Astrocyte of the hippocampus (primary cell): ENCODE data around the gene CTNNA3.

ENCODE experiments used
- DNase-seq: peaks from one replicate; pipeline ENCODE4 v3.0.0; 2011; ENCODE audit warnings: low read depth, low spot score

The CTNNA3 gene

DNA sequence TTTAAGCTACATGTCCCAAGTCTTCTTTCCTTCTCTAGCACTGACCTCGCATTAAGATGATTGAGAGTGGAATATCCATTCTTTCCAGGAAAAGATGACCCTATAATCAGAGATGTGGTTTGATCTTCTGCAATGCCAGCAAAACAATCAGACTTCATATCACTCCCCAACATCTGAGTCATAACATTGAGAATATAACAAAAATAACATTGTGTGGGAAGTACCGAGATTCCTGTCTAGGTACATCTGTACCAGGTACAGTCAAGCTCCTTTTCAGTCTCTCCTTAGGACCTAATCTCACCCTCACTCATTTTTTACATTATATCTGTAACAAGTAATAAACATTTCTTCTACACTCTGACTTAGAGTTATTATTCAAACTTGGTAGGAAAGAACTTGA is 568.6 kb downstream of the CTNNA3 start:
- DNase-seq = no peak

DNA sequence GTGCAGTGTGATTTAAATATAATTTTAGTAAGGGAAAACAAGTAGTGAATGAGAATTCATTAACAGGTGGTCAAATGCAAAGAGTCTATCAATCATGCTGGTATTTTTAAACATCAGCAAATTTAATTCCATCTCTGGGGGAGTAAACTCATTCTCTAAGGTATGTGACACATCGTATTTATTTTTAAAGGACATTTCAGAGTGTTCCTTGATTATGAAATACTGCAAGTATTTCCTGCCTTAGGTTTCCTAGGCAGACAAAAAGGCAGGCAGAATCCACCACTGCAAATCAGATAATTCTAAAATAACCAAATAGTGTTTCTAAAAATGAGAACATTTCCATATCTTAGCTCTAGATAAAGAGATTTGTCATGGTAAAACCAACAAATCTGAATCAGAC is 576.3 kb downstream of the CTNNA3 start:
- DNase-seq = no peak

DNA sequence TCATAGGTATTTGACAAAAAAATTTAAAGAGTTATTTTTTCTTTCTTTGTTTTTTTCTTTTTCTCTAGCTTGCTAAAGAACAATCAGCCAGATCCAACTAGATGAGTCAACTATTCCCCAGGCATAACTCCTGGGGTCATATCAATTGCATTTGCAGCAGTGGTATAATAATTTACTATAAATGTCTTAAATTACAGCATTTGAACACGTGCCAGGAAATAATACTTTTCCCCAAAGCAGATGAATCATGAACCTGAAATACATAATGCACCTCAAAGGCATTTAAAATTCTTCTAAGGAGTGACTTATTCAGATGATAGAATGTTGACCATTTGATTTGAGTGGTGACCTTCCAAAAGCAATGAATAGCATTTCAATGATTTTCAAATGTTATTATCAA is 580.0 kb downstream of the CTNNA3 start:
- no peak for DNase-seq

DNA sequence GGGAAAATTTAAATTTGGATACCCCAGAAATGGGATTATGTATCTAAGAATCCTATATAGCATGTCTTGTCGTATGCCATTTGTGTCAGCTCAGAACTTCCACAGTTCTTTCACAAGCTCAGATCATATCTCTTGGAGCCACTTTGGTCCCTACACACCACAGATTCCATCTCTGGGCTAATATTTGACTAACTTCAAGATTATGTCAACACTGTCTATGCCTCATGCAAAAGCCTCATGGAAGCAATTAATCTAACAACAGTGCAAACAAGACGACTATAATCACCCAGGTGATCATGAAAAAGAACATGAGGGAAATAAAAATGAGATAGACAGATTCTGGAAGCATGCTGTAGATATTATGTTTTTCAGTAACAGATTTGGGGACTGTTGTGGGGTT is 581.0 kb downstream of the CTNNA3 start:
- no peak for DNase-seq

DNA sequence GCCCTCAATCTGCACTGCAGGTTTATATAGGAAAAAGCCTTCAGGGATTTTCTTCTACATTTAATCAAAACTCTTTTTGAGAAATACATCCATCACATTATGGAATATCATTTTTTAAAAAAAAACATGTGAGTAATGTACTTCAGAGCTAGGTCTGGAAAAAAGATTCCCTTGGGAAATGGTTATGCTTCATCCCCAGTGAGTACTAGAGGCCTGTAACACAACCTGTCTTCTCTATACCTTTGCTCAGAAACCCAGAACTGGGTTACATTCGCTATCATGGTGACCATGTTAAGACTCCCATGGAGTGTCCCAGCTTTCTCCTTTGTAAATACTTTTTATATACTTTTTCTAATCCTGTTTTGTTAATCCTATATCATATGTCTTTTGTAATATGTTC is 583.2 kb downstream of the CTNNA3 start:
- DNase-seq = no peak

DNA sequence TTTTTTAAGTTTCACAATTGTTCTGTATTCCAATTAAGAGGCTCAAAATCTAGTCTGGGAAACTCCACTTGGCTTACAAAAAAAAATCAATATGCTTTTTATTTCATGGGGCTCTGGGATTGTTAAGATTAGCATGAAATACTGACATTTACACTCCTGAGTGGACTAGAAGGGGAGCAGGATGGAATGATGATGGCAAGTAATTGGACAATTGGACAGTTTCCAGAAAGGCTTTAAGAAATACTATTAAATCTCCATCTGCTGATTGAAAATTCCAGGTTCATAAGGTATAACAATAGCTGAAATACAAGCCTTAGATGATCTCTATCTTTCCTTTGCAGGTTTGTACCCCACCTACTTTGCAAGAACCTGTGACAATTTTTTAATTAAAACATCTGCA is 585.7 kb downstream of the CTNNA3 start:
- DNase-seq = no peak

DNA sequence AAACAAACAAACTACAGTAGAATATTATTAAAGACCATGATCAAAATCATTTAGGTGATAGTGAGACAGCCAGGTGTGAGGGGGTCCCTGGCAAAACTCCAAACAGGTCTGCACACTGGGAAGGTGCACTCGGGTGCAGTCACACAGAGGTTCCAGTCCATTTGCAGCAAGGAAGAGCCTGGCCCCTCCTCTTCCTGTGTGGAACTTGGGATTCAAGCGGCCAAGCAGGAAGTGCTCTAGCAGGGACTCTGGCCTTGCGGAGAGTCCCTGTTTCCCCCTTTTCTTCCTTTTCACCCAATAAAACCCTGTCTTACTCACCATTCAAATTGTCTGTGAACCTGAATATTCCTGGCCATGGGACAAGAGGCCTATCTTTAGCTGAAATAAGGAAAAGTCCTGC is 588.3 kb downstream of the CTNNA3 start:
- no peak for DNase-seq

DNA sequence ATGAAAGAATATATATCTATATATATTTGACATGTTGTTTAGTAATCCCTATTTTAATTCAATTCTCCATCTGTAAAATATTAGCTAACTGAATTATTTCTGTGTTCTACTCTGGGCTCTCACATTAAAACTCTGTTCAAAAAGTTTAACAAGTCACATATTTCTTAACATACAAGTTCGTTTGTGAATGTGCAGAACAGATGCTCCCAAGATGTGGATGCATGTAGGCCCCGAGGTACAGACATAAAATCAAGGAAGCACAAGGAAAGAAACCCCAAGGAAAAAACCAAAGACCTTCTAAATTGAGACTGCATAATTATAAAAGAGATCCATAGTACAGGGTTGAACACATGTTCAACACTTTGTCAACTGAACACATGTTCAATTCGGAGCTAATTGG is 595.0 kb downstream of the CTNNA3 start:
- no peak for DNase-seq

DNA sequence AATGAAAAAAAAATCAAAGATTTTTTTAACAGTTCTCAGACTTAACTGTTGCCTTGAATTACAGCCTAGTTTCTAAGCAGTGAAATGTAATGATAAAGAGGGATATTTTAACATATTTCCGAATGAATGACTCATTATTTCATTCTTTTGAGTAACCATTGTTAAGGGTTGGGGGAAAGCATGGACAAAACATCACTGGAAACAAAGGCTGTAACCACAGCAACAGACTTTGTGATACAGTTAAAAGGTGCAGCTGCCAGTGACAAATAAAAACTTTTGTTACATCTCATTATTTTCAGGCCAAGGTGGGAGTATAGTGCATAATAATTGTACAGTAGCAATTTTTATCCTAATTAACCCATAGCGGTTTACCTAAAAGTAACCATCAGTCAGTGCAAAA is 597.5 kb downstream of the CTNNA3 start:
- DNase-seq = peak; percentile 56

DNA sequence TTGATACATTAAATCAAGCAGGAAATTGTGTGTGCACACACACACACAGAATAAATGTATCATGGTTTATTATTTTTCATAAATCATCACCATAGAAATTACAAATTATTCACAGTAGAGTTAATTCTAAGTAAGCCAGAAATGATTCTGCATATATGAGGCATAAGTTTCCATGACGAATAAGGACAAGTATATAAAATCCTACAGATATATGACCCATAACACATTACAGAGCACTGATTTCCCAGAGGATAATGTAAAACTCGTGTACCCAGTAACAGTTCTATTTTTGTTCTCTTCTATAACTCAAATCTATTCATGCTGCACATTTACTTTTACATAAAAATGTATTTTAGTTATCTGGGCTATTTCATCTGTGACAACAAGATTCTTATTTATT is 600.5 kb downstream of the CTNNA3 start:
- no peak for DNase-seq

DNA sequence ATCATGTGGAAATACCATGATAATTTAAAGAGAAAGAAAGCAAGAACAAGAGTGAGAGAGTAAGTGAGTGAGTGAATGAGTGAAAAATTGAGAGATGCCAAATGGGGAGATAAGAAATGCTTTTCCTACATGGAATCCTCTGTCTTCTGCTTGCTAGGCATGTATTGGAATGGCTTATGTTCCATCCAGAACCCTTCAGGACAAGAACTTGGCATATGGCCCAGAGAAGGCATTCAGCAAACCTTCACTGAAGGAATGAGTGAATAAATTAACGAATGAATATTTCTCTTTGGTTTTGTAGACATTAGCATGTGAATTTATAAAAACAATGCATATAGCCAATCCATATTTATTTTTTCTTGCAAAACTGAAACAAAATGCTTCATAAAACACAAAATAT is 608.0 kb downstream of the CTNNA3 start:
- DNase-seq = peak; percentile 63

DNA sequence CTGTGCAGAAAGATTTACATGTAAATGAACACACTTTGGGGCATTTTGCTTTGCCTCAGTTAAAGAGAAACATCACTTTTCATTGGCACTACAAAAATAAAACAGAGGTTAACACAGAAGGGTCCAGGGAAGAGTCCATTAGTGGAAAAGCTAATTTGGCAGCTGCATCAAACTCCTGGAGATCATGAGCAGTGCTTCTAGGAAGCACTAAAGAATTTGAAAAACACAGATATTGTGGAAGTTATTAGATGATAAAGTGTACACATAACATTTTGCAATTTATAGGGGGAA is 608.9 kb downstream of the CTNNA3 start:
- no peak for DNase-seq

DNA sequence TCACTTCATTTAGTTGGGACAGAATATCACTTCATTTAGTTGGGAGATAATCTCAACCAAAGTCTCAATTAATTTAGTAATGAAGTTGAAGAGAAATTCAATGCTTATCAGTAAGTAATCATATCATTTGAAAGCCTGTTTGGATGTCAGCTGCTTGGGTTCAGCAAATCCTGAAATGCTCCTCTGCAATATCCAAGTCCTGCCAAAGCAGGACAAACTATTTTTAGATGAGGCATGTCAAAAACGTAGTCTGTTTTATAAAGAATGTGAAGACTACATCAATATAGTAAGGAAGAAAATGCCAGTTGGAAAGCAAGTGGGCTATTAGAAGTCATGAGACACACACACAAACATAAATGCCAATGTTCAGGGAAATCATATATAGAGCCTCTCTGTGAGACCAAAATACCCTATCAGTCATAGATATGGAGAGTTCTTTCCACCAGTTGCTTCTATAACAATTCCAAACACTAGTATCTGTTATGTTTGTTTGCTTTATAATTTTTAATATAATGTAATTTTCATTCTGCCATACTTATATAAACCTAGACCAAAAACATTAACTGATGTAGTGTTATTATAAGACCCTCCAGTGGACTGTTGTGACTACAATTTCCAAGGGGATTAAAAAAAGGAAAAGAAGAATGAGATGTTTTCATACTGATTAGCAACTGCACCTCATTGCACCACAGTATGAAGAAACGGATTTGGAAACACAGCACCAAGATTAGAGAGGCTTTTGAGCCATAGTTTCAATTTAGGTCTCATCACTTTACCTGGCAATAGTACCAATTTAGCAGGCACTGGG is 609.5 kb downstream of the CTNNA3 start:
- DNase-seq = no peak

DNA sequence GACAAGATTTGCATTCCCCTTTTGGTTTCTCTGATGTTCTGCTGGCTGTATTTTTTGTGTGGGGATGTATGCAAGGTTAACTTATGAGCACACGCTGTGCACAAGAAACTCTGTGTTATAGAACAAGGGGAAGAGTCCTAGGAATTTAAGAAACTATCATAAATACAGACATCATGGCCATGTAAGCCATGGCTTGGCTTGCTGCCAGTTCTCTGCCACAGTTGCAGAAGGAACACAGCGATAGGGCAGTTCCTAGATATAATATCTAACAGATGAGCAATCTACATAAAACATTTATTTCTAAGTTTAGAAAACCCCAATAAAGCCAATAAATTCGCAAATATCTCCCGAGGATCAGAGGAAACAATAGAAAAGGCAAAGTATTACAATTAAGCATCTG is 616.9 kb downstream of the CTNNA3 start:
- peak; percentile 15 for DNase-seq

DNA sequence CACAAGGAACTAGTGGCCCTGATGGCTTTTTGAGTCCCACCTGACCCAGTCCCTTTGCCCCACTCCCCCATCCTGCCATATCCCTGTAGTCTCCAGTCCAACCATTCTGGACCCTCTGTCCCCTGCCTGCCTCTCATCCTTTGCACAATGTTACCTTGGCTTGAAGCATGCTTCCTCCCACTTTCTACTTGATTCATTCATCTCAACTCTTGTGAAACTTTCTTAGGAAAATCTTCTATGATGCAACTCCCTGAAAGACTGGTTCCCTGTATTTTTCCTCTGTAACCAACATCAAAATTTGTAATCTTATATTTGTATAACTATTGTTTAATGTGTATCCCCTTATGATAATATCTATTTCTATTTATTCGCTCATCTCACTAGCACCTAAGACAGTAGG is 618.6 kb downstream of the CTNNA3 start:
- DNase-seq = no peak

DNA sequence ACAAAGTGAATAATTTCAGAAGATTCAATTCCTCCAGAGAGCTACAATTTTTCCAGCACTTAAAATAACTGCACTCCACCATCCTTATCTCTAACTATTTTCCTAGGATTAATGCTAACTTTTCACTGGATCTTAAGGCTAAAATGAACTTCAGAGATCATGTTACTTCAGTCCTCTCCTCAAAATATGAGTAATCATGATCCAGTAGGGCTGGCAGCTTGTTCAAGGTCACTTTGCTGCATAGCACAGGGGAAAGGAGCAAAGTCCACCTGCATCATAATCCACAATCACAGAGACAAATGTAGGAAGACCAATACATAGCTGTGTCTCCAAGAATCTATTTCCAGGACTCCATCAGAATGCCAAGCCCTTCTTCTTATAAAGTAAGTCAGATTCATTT is 619.9 kb downstream of the CTNNA3 start:
- DNase-seq = no peak

DNA sequence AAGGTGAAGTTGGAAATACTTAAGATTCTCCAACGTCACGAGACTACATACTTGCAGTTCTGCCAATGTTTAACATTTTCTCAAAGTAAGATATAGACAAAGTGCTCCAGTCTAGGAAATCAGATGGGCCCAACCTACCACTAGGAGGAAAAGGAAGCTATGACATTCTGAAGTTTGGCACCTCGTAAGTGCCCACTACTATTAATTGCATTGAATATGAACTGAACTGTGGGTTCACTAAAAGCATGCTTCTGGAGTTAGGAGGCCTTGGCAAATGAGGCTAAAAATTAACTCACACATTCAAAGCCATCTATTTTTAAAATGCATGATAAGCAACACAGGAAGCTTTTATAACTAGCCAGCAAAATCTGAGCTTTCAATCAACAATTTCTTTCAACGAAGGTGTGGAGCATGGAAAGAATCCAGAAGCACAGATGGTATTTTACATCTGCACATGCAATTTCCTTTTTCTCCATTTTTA is 620.5 kb downstream of the CTNNA3 start:
- no peak for DNase-seq

DNA sequence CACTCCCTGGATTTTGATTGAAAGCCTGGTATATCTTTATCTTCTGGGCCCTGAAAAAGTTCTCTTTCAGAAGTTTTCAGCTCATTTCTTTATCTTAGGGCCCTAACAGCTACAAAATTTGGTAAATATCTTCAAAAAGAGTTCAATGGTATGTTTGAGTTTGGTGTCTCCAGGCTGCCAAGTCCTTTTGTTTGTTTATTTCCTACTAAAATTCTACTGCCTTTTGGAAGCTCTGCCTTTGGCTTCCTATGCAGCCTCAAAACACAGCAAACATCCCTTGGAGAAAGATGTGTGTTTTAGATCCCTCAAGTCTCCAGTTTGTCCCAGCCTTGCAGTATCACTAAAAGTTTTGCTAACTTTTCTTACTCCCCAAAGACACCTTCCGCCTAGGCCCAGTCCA is 623.3 kb downstream of the CTNNA3 start:
- no peak for DNase-seq

DNA sequence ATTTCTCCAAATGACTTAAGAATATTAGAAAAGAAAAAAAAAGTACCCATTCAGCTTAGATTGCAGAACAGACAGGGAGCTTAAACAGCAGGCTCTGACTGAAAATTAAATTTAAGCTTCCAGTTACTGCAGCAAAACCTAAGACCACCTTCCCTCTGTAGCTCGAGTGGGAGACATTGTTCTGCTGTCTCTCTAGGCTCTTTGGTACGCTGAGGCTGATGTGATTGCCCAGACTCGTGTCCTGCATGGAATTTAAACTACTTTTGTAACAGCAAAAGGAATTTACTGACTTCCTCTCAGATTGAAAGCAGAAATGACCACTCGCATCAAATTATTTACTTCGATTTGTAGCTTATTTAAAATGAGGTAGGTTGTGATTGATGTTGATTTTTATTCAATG is 645.6 kb downstream of the CTNNA3 start:
- DNase-seq = peak; percentile 5

DNA sequence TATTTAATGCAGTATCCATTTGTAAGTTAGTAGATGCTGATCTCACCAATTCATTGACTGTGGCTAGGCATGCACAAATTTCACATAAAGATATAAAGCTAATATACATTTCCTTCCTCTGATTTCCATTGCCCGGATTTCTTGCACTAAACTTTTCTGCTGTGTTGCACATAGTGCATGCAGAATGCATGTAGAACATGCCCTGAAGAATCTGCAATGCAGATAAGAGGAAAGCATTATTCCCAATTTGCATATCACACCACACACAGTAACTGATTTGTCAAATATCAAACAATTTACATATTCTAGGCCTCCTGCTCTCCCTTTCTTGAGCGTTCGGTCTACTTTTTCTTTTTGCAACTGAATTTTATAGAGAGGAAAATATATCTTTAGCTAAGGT is 646.0 kb downstream of the CTNNA3 start:
- no peak for DNase-seq

DNA sequence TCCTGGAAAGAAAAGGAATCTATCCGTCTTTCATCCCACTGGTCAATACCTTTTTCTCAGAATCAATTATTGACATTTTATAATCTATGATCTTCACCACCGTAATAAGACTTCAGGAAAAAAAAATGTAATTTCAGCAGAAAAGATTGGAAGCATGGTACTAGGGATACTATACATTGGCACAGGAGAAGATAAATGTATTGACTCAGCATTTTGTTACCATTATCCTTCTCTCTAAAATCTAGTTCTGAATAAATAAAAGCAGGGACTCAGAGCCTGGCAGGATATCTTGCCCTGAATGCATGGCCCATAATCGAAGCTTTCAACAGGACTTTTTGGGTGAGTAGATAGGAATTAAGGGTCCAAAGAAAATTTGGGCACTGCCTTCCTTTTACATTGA is 649.5 kb downstream of the CTNNA3 start:
- DNase-seq = no peak

DNA sequence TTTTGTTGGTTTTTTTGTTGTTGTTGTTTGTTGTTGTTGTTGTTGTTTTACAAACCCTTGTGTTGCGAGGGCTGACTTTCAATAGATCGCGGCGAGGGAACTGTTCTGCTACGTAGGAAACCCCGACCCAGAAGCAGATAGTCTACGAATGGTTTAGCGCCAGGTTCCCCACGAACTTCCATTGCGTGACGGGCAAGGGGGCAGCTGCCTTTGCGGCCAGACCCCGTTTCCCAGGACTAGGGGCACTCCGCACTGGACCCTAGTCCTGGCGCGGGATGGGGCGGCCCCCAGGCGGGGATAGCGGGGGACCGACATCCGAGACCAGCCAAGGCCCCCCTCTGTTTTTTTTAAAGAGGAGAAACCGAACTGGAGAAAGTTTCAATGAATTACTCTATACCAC is 650.6 kb downstream of the CTNNA3 start:
- no peak for DNase-seq

DNA sequence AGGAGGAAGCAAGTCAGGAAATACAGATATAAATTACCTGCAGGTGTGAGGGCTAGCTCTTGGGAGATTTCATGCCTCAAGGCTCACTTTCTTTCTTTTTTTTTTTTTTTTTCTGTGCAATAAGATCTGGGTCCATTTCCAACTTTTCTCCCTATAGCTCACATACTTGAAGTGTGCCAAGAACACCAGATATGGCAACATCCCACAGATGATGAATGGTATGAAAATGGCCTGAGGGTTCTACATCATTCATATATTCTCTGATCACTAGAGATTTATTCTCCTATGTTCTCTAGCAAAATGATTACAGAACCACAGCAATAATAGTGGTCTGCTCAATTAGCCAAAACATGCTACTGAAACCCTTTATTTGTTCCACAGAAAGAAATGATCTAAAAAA is 653.0 kb downstream of the CTNNA3 start:
- no peak for DNase-seq

DNA sequence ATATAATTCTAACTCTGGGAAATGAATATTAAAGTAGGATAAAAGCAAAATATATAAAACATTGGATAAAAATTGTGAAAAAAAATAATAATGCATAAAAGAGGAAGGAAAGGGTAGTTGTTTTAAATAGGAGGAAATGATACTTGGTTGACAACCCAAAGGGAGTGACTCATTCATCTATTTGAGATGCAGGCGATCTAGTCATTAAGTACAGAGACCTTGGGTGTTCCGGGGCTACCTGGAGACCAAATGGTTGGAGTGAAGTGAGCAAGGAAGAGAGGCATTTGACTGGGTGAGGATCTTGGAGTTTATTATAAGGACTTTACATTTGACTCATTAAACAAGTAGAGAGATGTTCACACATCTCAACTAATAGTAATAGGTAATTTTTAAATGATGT is 659.2 kb downstream of the CTNNA3 start:
- no peak for DNase-seq
